GM06990 (cell line): ENCODE data around the gene SOWAHC.

Experiments used
- DNase-seq: peaks from one replicate; pipeline ENCODE4 v3.0.0-alpha.2; 2011; ENCODE audit not compliant: insufficient read length; ENCODE audit errors: extremely low read depth
- H3K27me3 ChIP-seq: replicated peaks from 2 replicates; pipeline ENCODE4 v1.6.0; 2011; ENCODE audit warnings: low read length; ENCODE audit not compliant: control insufficient read depth, insufficient read depth
- H3K36me3 ChIP-seq: 2 replicates; pipeline ENCODE4 v1.5.1; 2011; ENCODE audit warnings: low read length; ENCODE audit not compliant: control insufficient read depth, insufficient read depth
- H3K4me3 ChIP-seq: replicated peaks from 2 replicates; pipeline ENCODE4 v1.5.1; 2011; ENCODE audit warnings: low read depth, mild to moderate bottlenecking, control low read depth, low read length
- TF ChIP-seq, protein P1 (sequence below): IDR thresholded peaks from 2 replicates; pipeline ENCODE4 v1.5.1; 2011; ENCODE audit warnings: low read length, control low read depth, mild to moderate bottlenecking, inconsistent platforms; ENCODE audit not compliant: insufficient read depth, poor library complexity, severe bottlenecking

SOWAHC gene

GRCh38 chr2:109614715-109615636 is 812 bp downstream of the SOWAHC start:
- H3K4me3 ChIP-seq: no peak overlapping the region
- H3K36me3 ChIP-seq: no peaks in the 10 kb centered on the region
- no peak for DNase-seq
- TF ChIP-seq, protein P1, sequence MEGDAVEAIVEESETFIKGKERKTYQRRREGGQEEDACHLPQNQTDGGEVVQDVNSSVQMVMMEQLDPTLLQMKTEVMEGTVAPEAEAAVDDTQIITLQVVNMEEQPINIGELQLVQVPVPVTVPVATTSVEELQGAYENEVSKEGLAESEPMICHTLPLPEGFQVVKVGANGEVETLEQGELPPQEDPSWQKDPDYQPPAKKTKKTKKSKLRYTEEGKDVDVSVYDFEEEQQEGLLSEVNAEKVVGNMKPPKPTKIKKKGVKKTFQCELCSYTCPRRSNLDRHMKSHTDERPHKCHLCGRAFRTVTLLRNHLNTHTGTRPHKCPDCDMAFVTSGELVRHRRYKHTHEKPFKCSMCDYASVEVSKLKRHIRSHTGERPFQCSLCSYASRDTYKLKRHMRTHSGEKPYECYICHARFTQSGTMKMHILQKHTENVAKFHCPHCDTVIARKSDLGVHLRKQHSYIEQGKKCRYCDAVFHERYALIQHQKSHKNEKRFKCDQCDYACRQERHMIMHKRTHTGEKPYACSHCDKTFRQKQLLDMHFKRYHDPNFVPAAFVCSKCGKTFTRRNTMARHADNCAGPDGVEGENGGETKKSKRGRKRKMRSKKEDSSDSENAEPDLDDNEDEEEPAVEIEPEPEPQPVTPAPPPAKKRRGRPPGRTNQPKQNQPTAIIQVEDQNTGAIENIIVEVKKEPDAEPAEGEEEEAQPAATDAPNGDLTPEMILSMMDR: no peak
- H3K27me3 ChIP-seq: no peaks in the 10 kb centered on the region

- H3K36me3 ChIP-seq: no peaks in the 10 kb centered on the region
- no peak overlapping the region for H3K4me3 ChIP-seq
- H3K27me3 ChIP-seq: no peaks in the 10 kb centered on the region
- DNase-seq: no peak
- TF ChIP-seq, protein P1: no peak
Measured at GRCh38 chr2:109615637-109616144, 1.5 kb downstream of the SOWAHC start.

DNA sequence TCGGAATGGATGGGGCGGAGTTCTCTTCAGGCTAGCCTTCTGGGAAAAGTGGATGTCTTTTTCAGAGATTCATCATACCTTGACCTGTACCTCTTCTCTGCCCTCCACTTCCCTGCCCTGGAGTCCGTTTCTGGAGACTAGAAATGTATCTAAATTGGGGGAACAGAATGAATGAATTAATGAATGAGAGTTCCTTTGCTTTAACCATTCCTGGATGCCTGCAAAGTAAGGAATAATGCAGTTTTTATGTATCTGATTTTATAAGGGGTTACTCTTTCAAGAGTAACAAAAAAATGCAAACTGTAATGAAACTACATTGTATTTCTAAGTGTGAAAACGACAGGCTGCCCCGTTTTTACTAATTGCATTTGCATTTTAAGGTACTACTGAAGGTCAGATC is 2.0 kb downstream of the SOWAHC start:
- no peak for DNase-seq
- Histone ChIP-seq H3K4me3 (no peak overlapping the region), H3K27me3 (no peaks in the 10 kb centered on the region), H3K36me3 (no peaks in the 10 kb centered on the region)
- TF ChIP-seq, protein P1: no peak

DNA sequence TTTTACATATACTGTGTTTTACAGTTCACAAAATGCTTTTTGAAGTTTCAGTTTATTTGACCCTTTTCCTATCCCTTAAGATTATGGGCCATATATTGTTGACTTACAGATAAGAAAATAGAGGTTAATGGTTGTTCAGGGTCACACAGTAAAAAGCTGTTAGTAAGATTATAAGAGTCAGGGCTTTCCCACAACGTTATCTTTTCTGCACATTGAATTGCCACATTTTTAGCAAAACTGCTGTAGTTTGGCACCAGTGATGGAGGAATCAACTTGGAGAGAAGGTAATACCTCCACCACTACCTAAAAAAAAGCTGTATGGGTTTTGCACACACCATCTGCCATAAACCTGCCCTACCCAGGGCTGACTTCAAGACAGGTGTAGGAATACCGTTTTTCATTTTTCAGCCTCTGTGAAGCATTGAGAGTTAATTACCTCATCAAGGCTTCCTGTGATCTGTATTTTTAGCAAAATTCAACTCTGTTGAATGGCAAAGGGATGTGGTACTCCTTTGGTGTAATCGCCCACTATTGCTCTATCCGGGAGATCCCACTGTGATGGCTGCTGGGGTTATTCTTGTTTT is 5.0 kb downstream of the SOWAHC start:
- DNase-seq: no peak
- Histone ChIP-seq H3K4me3 (no peak overlapping the region), H3K36me3 (no peaks in the 10 kb centered on the region), H3K27me3 (no peaks in the 10 kb centered on the region)
- TF ChIP-seq, protein P1: no peak

GRCh38 chr2:109623297-109623696 is 9.1 kb downstream of the SOWAHC start:
- Histone ChIP-seq H3K4me3 (no peak overlapping the region), H3K27me3 (no peaks in the 10 kb centered on the region), H3K36me3 (no peaks in the 10 kb centered on the region)
- no peak for DNase-seq
- TF ChIP-seq, protein P1: no peak
